Endodermal cell (in vitro differentiated cells): ENCODE data around the gene LIX1. TPM values are rescaled to one million over a fixed set of nuclear protein-coding genes. Genes with fewer than 3 reads are reported as not detected.

Experiments used
- DNase-seq: peaks from one replicate; pipeline ENCODE4 v3.0.0-alpha.2; 2017
- H3K27ac ChIP-seq: 2 replicates; pipeline ENCODE4 v1.5.1; 2013; ENCODE audit warnings: mild to moderate bottlenecking, low read depth, low read length, moderate library complexity
- H3K27me3 ChIP-seq: 2 replicates; pipeline ENCODE4 v1.6.1; 2013; ENCODE audit warnings: mild to moderate bottlenecking, low read length, moderate library complexity; ENCODE audit not compliant: insufficient read depth, control insufficient read depth, poor library complexity, severe bottlenecking
- H3K36me3 ChIP-seq: 2 replicates; pipeline ENCODE4 v1.7.0; 2013; ENCODE audit warnings: mild to moderate bottlenecking, low read length, moderate library complexity; ENCODE audit not compliant: control insufficient read depth, insufficient read depth
- H3K4me1 ChIP-seq: one replicate; pipeline ENCODE4 v1.7.0; 2013; ENCODE audit warnings: low read length; ENCODE audit not compliant: control insufficient read depth, insufficient read depth
- H3K4me3 ChIP-seq: 2 replicates; pipeline ENCODE4 v1.5.1; 2013; ENCODE audit warnings: mild to moderate bottlenecking, low read length, moderate library complexity
- H3K9ac ChIP-seq: 2 replicates; pipeline ENCODE4 v1.6.1; 2013; ENCODE audit warnings: mild to moderate bottlenecking, low read length, moderate library complexity; ENCODE audit not compliant: poor library complexity, severe bottlenecking; ENCODE audit errors: extremely low read depth
- H3K9me3 ChIP-seq: 2 replicates; pipeline ENCODE4 v1.6.1; 2013; ENCODE audit warnings: mild to moderate bottlenecking, low read length, moderate library complexity; ENCODE audit not compliant: control insufficient read depth
- H3K27ac Mint-ChIP-seq: 2 replicates; pipeline ENCODE4 v1.8.0; 2020; ENCODE audit warnings: mixed read lengths
- H3K27me3 Mint-ChIP-seq: 2 replicates; pipeline ENCODE4 v1.8.0; 2021; ENCODE audit warnings: mild to moderate bottlenecking, mixed read lengths; ENCODE audit not compliant: insufficient read depth
- H3K36me3 Mint-ChIP-seq: 2 replicates; pipeline ENCODE4 v1.8.0; 2020; ENCODE audit warnings: low read depth, mixed read lengths
- H3K4me1 Mint-ChIP-seq: 2 replicates; pipeline ENCODE4 v1.8.0; 2020; ENCODE audit warnings: mixed read lengths
- H3K4me3 Mint-ChIP-seq: 2 replicates; pipeline ENCODE4 v1.8.0; 2020; ENCODE audit warnings: mild to moderate bottlenecking, moderate library complexity, mixed read lengths
- H3K9me3 Mint-ChIP-seq: 2 replicates; pipeline ENCODE4 v1.8.0; 2020; ENCODE audit warnings: mild to moderate bottlenecking, mixed read lengths
- WGBS, 2 experiments: methylation state at CpG; one replicate each; pipeline versions ENCODE4 v1.1.5 to v1.1.7; 2013; ENCODE audit warnings: missing lambda C conversion rate in 2 of 2, mixed read lengths in 1 of 2; ENCODE audit not compliant: insufficient coverage in 1 of 2, insufficient read length in 1 of 2; 5-methylcytosine and 5-hydroxymethylcytosine counted together
- total RNA-seq, 2 donors: library from RNA; stranded (reverse); fragmentation: NEBNext Ultra II Directional in 1 of 2; extraction: Animal tissue kit (Norgen Biotek cat#: 25700) in 1 of 2; gene quantifications; 2 replicates in 1 of 2; 3 replicates in 1 of 2; pipeline ENCODE4 v1.2.1, GENCODE V29; 2021
- TF ChIP-seq, protein P1 (sequence below): fragments of 200-600 bp; sonication (generic); conservative IDR thresholded peaks from 2 replicates; pipeline ENCODE4 v1.5.0; 2021; ENCODE audit warnings: antibody characterized with exemption, mild to moderate bottlenecking

Gene LIX1
- total RNA-seq, 2 donors from 2014 or later = 0.09 to 0.15 TPM

GRCh38 chr5:97157689-97158088 lies 15.3 kb upstream of the LIX1 start:
- Histone ChIP-seq H3K9me3 (peaks cover 19% of the 10 kb centered on the region), H3K9ac (no peak overlapping the region), H3K4me1 (no peaks in the 10 kb centered on the region), H3K36me3 (peaks cover 21% of the 10 kb centered on the region), H3K4me3 (no peak overlapping the region), H3K27ac (no peak overlapping the region), H3K27me3 (no peaks in the 10 kb centered on the region)
- TF ChIP-seq, protein P1, sequence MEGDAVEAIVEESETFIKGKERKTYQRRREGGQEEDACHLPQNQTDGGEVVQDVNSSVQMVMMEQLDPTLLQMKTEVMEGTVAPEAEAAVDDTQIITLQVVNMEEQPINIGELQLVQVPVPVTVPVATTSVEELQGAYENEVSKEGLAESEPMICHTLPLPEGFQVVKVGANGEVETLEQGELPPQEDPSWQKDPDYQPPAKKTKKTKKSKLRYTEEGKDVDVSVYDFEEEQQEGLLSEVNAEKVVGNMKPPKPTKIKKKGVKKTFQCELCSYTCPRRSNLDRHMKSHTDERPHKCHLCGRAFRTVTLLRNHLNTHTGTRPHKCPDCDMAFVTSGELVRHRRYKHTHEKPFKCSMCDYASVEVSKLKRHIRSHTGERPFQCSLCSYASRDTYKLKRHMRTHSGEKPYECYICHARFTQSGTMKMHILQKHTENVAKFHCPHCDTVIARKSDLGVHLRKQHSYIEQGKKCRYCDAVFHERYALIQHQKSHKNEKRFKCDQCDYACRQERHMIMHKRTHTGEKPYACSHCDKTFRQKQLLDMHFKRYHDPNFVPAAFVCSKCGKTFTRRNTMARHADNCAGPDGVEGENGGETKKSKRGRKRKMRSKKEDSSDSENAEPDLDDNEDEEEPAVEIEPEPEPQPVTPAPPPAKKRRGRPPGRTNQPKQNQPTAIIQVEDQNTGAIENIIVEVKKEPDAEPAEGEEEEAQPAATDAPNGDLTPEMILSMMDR = no peak
- WGBS, 2 experiments = 96 to 100% methylated on average over 1 to 2 of the region's 2 CpGs
- DNase-seq = no peak
- Mint-ChIP-seq H3K27me3 (peaks cover 2% of the 10 kb centered on the region), H3K27ac (no peak overlapping the region), H3K4me1 (no peaks in the 10 kb centered on the region), H3K36me3 (peaks cover 3% of the 10 kb centered on the region), H3K9me3 (peaks cover 2% of the 10 kb centered on the region), H3K4me3 (no peak overlapping the region)

- H3K9me3 ChIP-seq = peaks cover under 1% of the 10 kb centered on the region
- no peak overlapping the region for H3K27ac ChIP-seq
- Mint-ChIP-seq H3K27me3 (peaks cover 2% of the 10 kb centered on the region), H3K4me1 (peaks cover 4% of the 10 kb centered on the region), H3K27ac (no peak overlapping the region), H3K9me3 (no peaks in the 10 kb centered on the region), H3K36me3 (no peaks in the 10 kb centered on the region), H3K4me3 (no peak overlapping the region)
- no peak overlapping the region for H3K9ac ChIP-seq
- H3K27me3 ChIP-seq = no peaks in the 10 kb centered on the region
- TF ChIP-seq, protein P1 = no peak
- no peak overlapping the region for H3K4me3 ChIP-seq
- no peak for DNase-seq
- 75 to 85% methylated on average over 1 to 3 of the region's 3 CpGs for WGBS, 2 experiments
- no peaks in the 10 kb centered on the region for H3K4me1 ChIP-seq
- no peaks in the 10 kb centered on the region for H3K36me3 ChIP-seq
These were observed 9.0 kb upstream of the LIX1 start for GRCh38 chr5:97151370-97151769.

- no peak overlapping the region for H3K4me3 ChIP-seq
- no peak overlapping the region for H3K27ac Mint-ChIP-seq
- no peak for DNase-seq
- H3K27me3 Mint-ChIP-seq = peaks cover 2% of the 10 kb centered on the region
- no peaks in the 10 kb centered on the region for H3K9me3 Mint-ChIP-seq
- 93% methylated on average over 1 of the region's 1 CpG; no CpG with 5 or more reads in 1 of the 2 experiments for WGBS, 2 experiments
- H3K27me3 ChIP-seq = no peaks in the 10 kb centered on the region
- H3K4me3 Mint-ChIP-seq = no peak overlapping the region
- TF ChIP-seq, protein P1 = no peak
- H3K9ac ChIP-seq = no peak overlapping the region
- peaks cover 4% of the 10 kb centered on the region for H3K4me1 Mint-ChIP-seq
- H3K36me3 Mint-ChIP-seq = no peaks in the 10 kb centered on the region
- H3K27ac ChIP-seq = no peak overlapping the region
- no peaks in the 10 kb centered on the region for H3K9me3 ChIP-seq
- H3K36me3 ChIP-seq = no peaks in the 10 kb centered on the region
- H3K4me1 ChIP-seq = no peaks in the 10 kb centered on the region
These were observed 8.0 kb upstream of the LIX1 start for GRCh38 chr5:97150401-97150800.
